Spleen (tissue), 7 donors: ENCODE results near the gene TMTC4.

Experiments
- CTCF ChIP-seq, 11 experiments: fragments of 200-600 bp in 7 of 11; fragments of 450-650 bp in 4 of 11; sonication (generic) in 4 of 11; IDR thresholded peaks in 8 of 11; conservative IDR thresholded peaks in 3 of 11; 1 replicate in 7 of 11; 2 replicates in 4 of 11; pipeline versions ENCODE4 v1.4.0 to v1.8.0; 2016 to 2021; ENCODE audit warnings: antibody characterized with exemption in 11 of 11, inconsistent platforms in 4 of 11, mild to moderate bottlenecking in 1 of 11
- POLR2A ChIP-seq, 3 donors: fragments of 450-650 bp; IDR thresholded peaks; one replicate each; pipeline ENCODE4 v1.5.1; 2017; ENCODE audit warnings: antibody characterized with exemption in 3 of 3, mild to moderate bottlenecking in 1 of 3
- POLR2AphosphoS5 ChIP-seq, 3 donors: sonication (generic); formaldehyde crosslinking; IDR thresholded peaks; one replicate each; pipeline ENCODE4 v1.5.1; 2017; ENCODE audit warnings: antibody characterized with exemption in 3 of 3
- donor health status: DM: no; HTN: no; CAD: no; lungs with moderate emphysema.
- donor health status: DM: no; HTN: no; CAD: no.
- donor health status: DM: no; HTN: no; CAD: no.

- TF ChIP-seq POLR2A (IDR thresholded peaks at IDR 0.05) (no peak), POLR2AphosphoS5 (IDR thresholded peaks at IDR 0.05) (no peak), CTCF (IDR thresholded peaks at IDR 0.05 in 8 of 11, conservative IDR thresholded peaks at IDR 0.05 in 3 of 11) (no peak)
These were observed 30.2 kb downstream of the TMTC4 start for GRCh38 chr13:100644371-100644770.
